HG03108 (cell line): ENCODE results near the gene KRT1.

Experiments used
- ATAC-seq: cut with Tn5 transposase; IDR thresholded peaks from one replicate; pipeline ENCODE4 v1.9.1; 2021; ENCODE audit warnings: moderate library complexity; ENCODE audit not compliant: unreplicated experiment

KRT1 gene

DNA sequence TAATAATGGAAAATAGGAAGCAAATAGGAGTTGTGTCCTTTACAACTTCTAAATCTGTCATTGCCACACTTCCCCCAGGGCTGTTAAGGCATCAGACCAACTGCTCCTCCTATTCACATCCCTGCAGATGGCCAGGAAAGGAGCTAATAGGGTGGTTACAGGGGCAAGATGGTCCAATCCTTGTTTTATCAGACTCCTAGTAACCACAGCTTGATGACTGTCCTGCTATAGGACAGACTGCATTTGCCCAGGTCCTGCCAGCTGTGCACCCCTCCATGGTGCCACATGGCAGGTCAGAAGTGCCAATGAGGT lies 17.3 kb downstream of the KRT1 start:
- ATAC-seq: no peak

DNA sequence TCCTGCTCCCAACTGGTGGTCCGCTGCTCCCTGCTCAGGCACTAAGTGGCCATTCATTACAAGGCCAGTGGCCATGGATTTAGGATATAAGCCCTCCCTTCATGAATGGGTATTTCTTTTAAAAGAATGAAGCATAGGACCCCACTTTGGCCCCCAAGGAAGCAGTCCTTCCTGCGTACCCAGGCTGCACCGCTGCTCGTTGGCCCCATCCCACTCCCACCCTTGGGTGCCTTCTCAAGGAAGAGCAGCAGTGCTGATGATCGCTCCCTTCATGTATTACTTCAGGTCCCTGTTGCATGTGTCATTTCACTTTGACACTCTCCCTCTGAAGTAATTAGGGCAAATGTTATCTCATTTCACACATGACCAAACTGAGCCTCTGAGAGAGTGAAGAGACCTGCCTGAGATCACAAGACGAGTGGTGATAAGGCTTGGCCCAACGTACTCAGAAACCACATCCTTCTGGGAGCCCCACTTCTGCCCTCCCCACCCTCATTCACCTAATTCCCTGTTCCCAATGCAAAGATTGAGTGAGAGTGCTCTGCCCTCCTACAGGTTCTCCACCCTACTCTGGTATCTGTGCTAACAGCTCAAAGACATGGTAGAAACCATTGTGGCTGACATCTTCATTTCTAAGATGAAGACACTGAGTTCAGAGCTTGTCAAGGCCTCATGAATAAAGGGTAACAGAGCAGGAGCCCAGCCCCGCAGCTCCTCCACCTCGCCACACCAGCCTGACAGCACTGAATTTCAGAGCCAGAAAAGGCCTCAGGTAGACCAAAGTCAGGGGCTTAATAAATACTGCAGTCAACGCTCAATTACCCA lies 17.9 kb downstream of the KRT1 start:
- ATAC-seq: no peak

DNA sequence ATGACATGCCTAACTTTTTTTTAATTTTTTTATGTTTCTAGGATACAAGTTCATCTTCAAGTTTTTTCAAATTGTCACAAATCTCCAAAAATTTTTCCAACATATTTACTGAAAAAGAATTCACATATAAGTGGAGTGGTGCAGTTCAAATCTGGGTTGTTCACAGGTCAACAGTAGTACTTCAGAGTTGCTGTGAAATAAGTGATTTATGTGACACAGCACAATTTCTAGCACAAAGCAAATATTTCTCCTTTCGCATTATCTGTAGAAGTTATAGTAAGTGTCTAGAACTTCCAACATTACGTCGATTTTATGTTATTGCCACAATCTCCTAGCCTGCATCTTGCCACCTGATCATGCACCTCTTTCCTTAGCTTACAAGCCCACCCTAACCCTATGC lies 18.5 kb downstream of the KRT1 start:
- no peak for ATAC-seq

DNA sequence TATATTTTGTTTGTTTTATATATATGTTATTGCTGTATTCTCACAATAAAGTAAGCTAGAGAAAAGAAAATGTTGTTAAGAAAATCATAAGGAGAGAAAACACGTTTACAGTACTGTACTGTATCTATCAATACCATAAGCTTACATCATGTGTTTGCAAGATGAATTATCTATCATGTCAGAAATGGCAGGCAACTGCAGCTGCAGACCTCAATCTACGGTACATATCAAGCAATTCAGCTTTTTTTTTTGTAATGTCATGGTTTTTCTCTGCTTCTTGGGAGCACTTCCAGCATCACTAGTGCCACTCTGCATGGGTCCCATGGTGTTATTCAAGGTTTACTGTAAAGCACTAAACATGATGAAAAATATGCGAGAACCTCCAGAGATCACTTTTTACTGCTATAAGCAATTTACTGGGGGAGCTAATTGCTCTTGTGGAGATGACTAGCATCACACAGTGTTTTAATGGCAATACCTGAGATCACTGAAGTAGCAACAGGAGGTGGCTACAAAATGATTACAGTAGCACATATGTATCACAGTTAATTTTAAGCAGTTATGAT lies 19.2 kb downstream of the KRT1 start:
- ATAC-seq: no peak

DNA sequence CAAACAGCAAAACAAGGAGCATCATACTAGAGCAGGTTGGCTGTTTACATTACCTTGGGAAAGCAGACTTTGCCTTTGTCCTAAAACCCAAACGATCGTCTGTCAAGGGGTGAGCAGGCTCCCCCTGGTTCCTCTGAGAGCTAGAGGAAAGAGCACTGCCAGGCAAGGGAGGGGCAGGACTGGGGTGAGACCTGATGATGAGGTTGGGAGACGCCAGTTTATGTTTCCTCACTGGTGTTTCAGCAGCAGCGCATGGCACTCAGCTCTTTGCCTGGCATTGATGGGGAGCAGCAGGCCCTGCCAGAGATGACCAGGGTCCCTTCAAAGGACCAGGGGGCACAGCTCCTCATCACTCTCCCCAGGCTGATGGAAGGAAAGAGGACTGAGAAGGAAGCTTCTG lies 20.3 kb downstream of the KRT1 start:
- no peak for ATAC-seq

DNA sequence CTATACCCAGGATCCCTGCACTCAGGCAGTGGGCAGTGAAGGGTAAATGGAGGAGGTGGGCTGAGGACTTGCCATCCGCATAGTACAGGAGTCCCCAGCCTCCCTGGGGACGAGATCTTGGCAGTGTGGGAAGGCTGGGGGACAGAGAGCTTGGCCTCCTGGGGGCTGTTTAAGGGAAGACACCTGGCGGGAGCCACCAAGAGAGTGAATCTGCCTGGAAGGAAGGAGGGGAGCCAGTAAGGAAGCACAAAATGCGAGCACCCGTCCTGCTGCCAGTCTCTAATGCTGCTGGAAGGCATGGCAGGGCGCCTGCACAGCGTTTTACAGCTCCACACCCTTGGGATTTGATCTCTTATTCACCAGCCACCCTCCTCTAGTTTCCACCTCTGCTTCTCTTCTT lies 20.8 kb downstream of the KRT1 start:
- ATAC-seq: no peak

DNA sequence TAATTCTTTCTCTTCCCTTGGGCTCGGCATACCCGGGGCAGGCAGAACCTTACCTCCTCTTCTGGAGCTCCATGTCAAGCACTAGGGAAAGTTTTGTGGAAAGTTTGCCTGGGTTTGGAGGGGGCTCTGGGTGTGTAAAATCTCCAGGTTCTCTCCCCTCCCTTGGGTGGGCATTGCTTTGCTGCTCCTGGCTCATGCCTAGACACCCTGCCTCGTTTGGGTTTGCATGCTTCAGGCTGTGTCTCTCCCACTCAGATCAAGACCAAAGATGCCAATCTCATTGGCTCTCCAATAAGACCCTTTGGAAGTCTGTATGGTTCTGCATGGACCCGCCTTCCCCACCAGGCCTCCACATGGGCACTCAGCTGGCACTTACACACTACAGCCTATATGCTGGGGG lies 22.0 kb downstream of the KRT1 start:
- no peak for ATAC-seq

DNA sequence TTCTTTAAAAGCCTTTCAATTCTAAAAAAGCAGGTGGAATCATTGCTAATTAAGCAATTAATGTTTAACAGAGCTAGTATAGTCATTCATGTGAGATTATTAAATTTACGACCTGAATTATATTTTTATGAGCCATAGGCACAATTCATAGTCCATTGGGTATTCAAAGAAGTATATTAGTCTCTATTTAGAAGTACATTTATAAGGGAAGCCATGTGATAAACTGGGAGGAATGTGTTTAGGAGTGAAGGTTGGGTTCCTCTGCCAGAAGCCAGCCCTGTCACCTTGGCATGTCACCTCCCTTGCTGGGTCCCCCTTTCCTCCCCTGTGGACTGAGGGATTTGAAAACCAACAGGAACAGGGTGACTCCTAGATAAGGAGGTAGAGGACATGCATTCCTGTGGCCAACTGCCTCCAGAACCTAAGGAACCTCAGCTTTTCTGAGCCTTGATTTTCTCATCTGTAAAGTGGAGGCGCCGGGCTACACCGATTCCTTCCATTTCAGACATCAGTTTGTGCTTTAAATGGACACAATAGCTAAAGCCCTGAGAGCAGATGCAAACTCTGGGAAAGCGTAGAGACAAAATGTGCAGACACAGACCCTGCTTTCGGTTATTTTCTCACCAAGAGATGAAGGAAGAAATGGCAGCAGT lies 22.8 kb downstream of the KRT1 start:
- no peak for ATAC-seq

DNA sequence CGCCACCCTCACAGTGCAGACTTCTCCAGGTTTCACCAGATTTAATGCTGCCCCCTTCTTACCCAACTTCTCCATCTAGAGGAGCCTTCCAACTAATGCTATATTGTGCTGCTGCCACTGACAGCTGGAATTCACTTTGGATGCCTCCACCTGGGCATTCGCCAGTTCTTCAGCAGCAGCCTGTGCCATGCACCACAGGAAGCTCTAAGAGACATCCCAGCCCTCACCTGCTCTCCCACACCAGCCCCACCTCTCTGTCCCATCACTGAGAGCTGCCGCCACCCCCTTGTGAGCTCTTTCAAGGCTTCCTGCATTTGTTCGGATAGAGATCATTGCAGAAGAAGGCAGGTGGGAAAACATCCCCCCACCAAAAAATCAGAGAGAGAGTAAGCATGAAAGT lies 23.6 kb downstream of the KRT1 start:
- no peak for ATAC-seq

DNA sequence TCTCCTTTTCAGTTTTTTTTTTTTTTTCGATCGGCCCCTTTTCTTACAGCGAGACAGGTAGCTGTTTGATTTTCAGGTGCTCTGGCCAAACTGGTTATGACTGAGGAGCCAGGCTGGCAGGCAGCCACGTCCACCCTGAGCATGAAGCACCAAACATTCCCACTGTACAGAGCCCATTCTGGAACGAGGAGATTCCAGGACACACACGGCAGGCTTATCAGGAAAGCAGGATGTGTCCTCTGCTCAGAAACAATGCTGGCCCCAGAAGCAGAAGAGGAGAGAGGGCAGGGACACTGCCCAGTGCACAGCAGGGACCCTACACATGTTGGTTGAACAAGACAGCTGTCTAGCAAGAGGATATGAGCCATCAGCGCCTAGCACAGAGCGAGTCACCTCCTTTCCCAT lies 24.5 kb downstream of the KRT1 start:
- ATAC-seq: no peak

DNA sequence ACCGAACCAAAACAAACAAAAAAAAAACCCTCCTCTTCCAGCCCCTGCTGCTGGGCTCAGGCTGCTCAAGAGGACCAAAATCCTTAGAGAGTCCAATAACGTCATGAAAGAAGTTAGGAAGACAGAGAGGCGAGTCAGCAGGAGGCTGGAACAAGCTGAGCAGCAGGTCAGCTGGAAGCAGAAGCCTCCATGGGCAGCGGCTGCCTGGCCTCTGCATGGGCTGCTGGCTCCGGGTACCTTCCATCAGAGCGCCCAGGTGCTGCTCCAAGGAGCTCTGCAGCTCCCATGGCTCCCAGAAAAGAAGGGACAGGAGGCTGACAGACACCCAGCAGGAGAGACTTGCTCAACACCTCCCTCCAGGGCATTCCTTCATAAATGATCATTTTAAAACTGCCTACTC lies 25.0 kb downstream of the KRT1 start:
- ATAC-seq: no peak

DNA sequence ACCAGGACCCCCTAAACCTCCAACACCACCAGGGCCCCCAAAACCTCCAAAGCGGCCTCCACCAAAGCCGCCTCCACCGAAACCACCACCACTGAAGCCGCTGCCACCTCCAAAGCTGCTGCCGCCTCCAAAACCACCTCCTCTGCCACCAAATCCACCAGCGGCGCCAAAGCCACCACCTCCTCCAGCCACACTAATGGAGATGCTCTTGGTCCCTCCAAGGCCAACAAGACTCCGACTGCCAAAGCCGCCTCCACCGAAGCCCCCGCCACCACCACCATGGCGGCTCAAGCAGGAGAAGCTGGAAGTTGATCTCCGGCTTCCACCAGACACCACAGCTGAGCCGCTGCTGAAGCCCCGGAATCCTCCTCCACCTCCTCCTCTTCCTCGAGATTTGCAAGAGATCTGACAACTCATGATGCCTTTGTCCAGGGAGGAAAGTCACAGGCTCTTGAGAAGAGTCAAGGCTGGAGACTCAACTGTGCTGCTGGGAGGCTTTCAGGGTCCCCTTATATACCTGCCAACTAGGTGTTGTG lies 28.4 kb downstream of the KRT1 start, which contains the start of gene KRT2:
Gene KRT2, minus strand, starts transcription at position 486 of the 536 bp plus-strand sequence. Its CDS starts 69 bp downstream, at position 417.
- no peak for ATAC-seq

DNA sequence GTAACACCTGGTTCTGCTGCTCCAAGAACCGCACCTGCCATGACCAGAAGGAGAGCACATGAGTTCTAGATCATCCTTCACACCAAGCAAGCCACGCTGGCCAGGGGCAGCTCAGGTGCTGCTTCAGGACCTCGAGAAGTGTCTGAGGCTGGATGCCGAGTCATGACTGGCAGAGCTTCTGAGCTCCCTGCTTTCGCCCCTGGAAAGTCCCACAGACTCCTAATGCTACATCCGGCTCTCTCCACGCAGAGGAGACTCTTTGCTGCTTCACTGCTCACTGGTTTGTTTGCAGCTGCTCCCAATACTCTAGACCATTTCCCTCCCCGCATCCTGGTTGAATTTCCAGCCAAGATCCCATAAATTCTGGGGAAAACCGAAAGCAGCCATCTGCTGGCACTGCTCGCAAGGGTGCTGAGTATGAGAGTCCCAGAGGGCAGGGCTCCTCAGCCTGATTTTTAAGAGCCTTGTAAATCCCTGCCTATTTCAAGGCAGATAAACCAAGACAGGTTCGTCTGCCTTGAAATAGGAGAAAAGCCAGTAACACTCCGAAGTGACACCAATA lies 29.6 kb downstream of the KRT1 start:
- ATAC-seq: no peak

DNA sequence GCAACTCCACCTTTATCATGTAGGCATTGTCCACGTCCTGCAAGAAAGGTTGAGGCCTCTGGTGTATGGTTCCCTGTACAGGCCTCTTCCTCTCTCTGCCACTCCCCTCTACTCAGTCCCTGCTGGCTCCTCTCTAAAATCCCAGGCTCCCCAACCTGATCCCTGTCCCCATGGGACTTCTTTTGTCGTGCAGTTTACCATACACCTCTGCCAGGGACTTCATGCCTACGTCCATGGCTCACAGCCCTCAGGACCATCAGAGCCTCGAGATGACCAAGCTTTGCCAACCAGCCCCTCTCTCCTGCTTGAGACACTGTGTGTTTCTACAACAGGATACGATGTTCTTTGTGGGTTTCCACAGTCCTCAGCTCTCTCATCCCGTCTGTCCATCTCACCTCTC lies 31.1 kb downstream of the KRT1 start:
- no peak for ATAC-seq

DNA sequence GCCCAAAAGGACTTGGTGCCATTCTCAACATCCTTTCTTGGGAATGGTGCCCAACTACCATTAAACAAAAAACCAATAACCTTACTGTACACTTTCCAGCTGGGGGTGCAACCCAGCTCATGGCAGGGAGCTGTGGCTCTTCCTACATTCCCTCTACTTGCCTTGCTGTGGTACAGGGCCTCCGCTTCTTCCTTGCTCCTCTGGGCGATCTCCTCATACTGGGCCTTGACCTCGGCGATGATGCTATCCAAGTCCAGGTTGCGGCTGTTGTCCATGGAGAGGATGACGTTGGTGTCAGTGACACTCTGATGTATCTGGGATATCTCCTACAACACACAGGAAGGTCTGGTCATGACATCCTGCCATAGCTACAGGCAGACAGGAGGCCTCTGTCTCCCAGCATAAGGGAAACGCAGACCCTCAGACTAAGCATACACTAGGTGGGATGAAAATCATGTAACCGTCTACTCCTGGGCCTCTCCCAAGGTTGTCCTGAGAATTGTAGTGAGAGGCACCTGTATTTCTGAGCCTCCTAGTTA lies 32.1 kb downstream of the KRT1 start:
- no peak for ATAC-seq

DNA sequence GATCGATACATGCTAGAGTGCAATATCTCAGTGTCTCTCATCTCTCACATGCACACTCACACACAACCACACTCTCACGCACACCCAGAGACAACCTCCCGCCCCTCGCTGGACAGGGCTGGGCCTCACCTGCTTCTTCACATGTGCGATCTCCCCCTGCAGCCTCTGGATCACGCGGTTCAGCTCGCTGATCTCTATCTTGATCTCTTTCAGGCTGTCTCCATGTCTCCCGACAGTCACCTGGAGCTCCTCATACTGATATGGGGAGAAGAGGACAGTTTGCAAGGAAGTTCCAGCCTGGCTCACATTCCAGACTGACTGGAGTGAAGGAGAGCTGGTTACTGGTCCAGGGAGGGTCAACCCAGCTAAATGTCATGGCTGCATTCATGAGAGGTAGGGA lies 32.6 kb downstream of the KRT1 start:
- no peak for ATAC-seq

DNA sequence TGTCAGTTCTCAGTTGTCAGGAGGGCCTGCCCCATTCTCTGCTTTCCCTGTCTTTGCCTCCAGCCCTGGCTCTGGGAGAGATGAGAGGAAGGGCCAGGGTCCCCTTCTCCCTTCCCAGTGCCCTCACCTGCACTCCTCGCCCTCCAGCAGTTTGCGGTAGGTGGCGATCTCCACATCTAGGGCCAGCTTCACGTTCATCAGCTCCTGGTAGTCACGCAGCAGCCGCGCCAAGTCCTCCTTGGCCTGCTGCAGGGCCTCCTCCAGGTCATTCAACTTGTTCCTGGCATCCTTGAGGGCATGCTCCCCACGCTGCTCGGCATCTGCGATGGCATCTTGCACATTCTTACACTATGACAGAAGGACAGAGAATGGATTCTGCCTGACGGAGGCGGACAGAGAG lies 33.6 kb downstream of the KRT1 start:
- no peak for ATAC-seq

DNA sequence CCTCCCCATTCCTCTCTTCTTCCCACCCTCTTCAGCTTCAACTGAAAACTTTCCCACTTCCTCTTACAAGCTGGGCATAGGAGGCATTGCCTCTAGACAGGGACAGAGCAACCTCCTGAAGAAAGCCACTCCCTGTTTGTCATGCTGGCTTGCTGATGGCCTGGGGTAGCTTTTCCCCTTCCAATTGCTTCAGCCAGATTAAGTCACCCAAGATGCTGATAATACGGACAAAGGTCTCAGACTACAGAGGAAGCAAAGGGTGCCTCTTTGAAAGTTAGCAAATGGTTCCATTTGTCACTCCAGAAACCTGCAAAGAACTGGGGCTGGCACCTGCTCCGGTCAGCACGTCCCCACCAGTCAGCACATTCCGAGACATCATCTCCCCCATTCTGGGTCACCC lies 34.2 kb downstream of the KRT1 start:
- no peak for ATAC-seq

DNA sequence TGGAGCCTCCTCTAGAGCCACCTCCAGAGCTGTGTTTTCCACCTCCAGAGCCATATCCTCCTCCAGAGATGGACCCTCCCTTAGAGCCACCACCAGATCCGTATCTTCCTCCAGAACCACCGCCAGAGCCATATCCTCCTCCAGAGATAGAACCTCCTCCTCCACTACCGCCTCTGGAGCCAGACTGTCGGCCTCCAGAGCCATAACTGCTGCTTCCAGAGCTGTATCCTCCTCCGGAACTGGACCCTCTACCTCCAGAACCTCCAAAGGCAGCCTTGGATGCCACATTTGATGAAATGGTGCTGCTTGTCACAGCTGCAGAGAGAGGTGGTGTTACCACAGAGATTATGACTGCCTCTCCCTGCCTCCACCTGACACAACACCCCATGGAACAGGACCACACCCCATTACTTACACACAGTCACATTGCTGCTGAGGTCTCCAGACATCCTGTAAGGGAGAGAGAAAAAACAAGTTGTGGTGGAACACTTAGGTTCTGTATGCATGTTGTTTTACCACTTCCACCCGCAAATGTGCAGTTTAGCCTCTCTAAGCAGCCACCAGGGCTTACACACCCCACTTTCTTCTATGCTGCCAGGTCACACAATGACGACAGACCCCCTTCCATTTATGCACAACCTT lies 35.0 kb downstream of the KRT1 start:
- no peak for ATAC-seq

DNA sequence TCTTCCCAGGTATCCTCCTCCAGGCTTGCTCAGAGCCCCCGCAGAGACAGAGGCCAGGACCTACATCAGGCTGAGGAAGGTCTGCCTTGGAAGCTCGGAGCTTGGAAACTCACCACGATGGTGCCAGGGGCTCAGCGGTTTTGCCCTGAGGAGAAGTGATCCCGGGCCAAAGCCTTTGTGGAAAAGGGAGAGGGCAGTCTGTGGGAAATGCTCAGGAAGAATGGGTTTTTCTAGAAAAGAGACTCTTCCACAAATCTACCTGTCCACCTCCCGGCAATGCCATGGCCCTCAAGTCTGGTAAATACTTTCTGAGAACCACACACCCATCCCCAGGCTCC lies 36.2 kb downstream of the KRT1 start:
- no peak for ATAC-seq
